MM.1S (cell line): ENCODE results near the gene C1QTNF6.

Experiments used
- DNase-seq: peaks from one replicate; pipeline ENCODE4 v3.0.0-alpha.2; 2015
- H2AFZ ChIP-seq: fragments of 300-600 bp; sonication (generic); 2 replicates; pipeline ENCODE4 v1.6.0; 2016; ENCODE audit warnings: antibody characterized with exemption, low read length
- H3F3A ChIP-seq: fragments of 300-600 bp; sonication (generic); 2 replicates; pipeline ENCODE4 v1.6.1; 2016; ENCODE audit warnings: mild to moderate bottlenecking, antibody characterized with exemption, low read length, moderate library complexity, mixed read lengths; ENCODE audit not compliant: insufficient read depth
- H3K27ac ChIP-seq: fragments of 300-600 bp; sonication (generic); 2 replicates; pipeline ENCODE4 v1.5.1; 2016; ENCODE audit warnings: mild to moderate bottlenecking, low read length
- H3K27me3 ChIP-seq: fragments of 300-600 bp; sonication (generic); replicated peaks from 2 replicates; pipeline ENCODE4 v1.6.0; 2016; ENCODE audit warnings: low read length; ENCODE audit not compliant: insufficient read depth
- H3K36me3 ChIP-seq: fragments of 300-600 bp; sonication (generic); replicated peaks from 2 replicates; pipeline ENCODE4 v1.6.1; 2016; ENCODE audit warnings: mild to moderate bottlenecking, low read length, mixed read lengths; ENCODE audit not compliant: insufficient read depth
- H3K4me1 ChIP-seq: fragments of 300-600 bp; sonication (generic); 2 replicates; pipeline ENCODE4 v1.6.1; 2016; ENCODE audit warnings: low read length, mixed read lengths
- H3K4me2 ChIP-seq: fragments of 300-600 bp; sonication (generic); 2 replicates; pipeline ENCODE4 v1.6.0; 2016; ENCODE audit warnings: low read depth, low read length
- H3K4me3 ChIP-seq: fragments of 300-600 bp; sonication (generic); 2 replicates; pipeline ENCODE4 v1.5.1; 2016; ENCODE audit warnings: low read length, mixed read lengths
- H3K79me2 ChIP-seq: fragments of 300-600 bp; sonication (generic); 2 replicates; pipeline ENCODE4 v1.6.1; 2016; ENCODE audit warnings: mixed run types, low read length, mixed read lengths
- H3K9ac ChIP-seq: fragments of 300-600 bp; sonication (generic); 2 replicates; pipeline ENCODE4 v1.6.1; 2016; ENCODE audit warnings: low read length, mixed read lengths
- H3K9me2 ChIP-seq: fragments of 300-600 bp; sonication (generic); replicated peaks from 2 replicates; pipeline ENCODE4 v1.6.1; 2016; ENCODE audit warnings: mild to moderate bottlenecking, low read length, mixed read lengths; ENCODE audit not compliant: insufficient read depth
- H3K9me3 ChIP-seq: fragments of 300-600 bp; sonication (generic); replicated peaks from 2 replicates; pipeline ENCODE4 v1.6.1; 2016; ENCODE audit warnings: mild to moderate bottlenecking, low read length, mixed read lengths; ENCODE audit not compliant: insufficient read depth
- H4K20me1 ChIP-seq: fragments of 300-600 bp; sonication (generic); 2 replicates; pipeline ENCODE4 v1.6.1; 2016; ENCODE audit warnings: mild to moderate bottlenecking, low read length, moderate library complexity, mixed read lengths; ENCODE audit not compliant: insufficient read depth
- CTCF ChIP-seq: fragments of 300-600 bp; sonication (generic); IDR thresholded peaks from 2 replicates; pipeline ENCODE4 v1.5.1; 2016; ENCODE audit warnings: antibody characterized with exemption, low read length, mixed read lengths
- EZH2 ChIP-seq: fragments of 300-600 bp; sonication (generic); optimal IDR thresholded peaks from 2 replicates; pipeline ENCODE3; 2017; ENCODE audit warnings: low read depth, mild to moderate bottlenecking, antibody characterized with exemption, low read length, mixed read lengths
- EZH2phosphoT487 ChIP-seq: fragments of 300-600 bp; sonication (generic); IDR thresholded peaks from 2 replicates; pipeline ENCODE4 v1.6.1; 2018; ENCODE audit warnings: antibody characterized with exemption, low read length

Gene C1QTNF6

DNA sequence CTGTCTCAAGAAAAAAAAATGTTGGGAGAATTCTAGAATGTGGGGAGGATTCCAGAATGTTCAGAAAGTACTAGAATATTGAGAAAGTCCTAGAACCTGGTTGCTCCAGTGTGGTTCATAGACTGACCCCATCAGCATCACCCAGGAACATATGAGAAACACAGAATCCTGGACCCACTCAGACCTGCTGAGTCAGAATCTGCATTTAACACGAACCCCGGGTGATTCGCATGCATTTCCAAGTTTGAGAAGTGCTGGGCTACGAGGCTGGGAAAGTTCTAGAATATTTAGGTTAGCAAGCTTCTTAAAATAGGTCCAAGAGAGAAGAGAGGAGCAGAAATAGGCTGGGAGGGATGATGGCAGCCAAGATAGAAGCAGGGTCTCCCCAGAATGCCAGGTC is 6.4 kb downstream of the C1QTNF6 start:
- Histone ChIP-seq H3F3A (0 out of 2 replicates have a peak, but pooled peaks cover 2% of the 10 kb centered on the region), H2AFZ (no peak overlapping the region), H3K9ac (no peak overlapping the region), H3K27ac (no peak overlapping the region), H3K4me2 (no peak overlapping the region), H3K4me3 (no peak overlapping the region), H3K4me1 (peaks cover 3% of the 10 kb centered on the region; the same call in 1 of the 2 replicates), H3K27me3 (peaks cover 24% of the 10 kb centered on the region), H3K79me2 (no peaks in the 10 kb centered on the region), H3K9me2 (no peaks in the 10 kb centered on the region), H4K20me1 (no peaks in the 10 kb centered on the region), H3K9me3 (no peaks in the 10 kb centered on the region), H3K36me3 (no peaks in the 10 kb centered on the region)
- no peak for TF ChIP-seq CTCF
- TF ChIP-seq EZH2, result no peak
- no peak for TF ChIP-seq EZH2phosphoT487
- no peak for DNase-seq

- no peak overlapping the region for H3K4me2 ChIP-seq
These were observed 7.4 kb downstream of the C1QTNF6 start for GRCh38 chr22:37180531-37181231.

DNA sequence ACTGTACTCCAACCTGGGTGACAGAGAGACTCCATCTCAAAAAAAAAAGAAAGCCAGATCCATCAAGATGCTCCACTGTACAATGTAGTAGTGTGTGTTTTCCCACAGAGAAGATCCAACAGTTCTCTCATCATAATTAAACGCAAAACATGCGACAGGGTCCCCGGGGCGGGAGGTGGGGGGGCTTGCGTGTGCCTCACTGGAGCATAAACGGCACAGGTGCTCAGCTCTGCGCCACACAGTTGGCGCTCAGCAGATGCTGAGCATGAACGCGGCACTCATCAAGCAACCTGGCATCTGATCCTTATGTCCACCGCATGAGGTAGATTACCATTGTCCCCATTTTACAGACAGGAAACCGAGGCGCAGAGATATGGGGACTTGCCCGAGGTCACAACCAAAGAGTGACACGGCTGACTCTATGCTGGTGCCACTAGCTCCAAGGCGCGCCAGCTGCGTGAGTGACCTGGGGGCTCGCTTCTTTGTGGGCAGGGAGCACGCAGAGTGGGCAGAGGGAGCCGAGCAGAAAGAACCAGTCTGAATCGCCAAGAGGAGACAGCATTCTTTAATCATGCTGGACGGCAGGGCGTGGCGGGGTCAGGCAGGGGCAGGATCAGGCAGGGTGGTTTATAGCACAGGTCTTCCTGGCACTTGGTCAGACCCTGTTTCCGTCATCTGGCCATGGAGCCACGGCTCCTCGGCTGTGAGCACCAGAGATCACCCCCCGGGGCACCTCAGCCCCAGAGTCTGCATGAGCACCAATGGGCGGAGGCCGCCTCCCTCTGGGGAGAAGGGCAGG is 8.2 kb downstream of the C1QTNF6 start:
- TF ChIP-seq EZH2phosphoT487 (no peak), CTCF (no peak), EZH2 (no peak)
- H3K9me2 ChIP-seq, result no peaks in the 10 kb centered on the region
- H4K20me1 ChIP-seq, result no peaks in the 10 kb centered on the region
- no peaks in the 10 kb centered on the region for H3K79me2 ChIP-seq
- H3K4me1 ChIP-seq, result no peaks in the 10 kb centered on the region
- H3K9ac ChIP-seq, result no peak overlapping the region
- H3F3A ChIP-seq, result no peaks in the 10 kb centered on the region
- DNase-seq, result no peak
- H2AFZ ChIP-seq, result no peak overlapping the region
- peaks cover 42% of the 10 kb centered on the region for H3K27me3 ChIP-seq
- H3K4me2 ChIP-seq, result no peak overlapping the region
- no peaks in the 10 kb centered on the region for H3K36me3 ChIP-seq
- no peak overlapping the region for H3K27ac ChIP-seq
- no peaks in the 10 kb centered on the region for H3K9me3 ChIP-seq
- H3K4me3 ChIP-seq, result no peak overlapping the region

More at GRCh38 chr22:37180531-37181231, 7.4 kb downstream of the C1QTNF6 start:
- Histone ChIP-seq H3K36me3 (no peaks in the 10 kb centered on the region), H3K27ac (no peak overlapping the region), H3K4me3 (no peak overlapping the region), H4K20me1 (no peaks in the 10 kb centered on the region), H2AFZ (no peak overlapping the region), H3F3A (no peaks in the 10 kb centered on the region), H3K9me2 (no peaks in the 10 kb centered on the region), H3K4me1 (no peaks in the 10 kb centered on the region), H3K79me2 (no peaks in the 10 kb centered on the region), H3K9ac (no peak overlapping the region), H3K9me3 (no peaks in the 10 kb centered on the region), H3K27me3 (peaks cover 34% of the 10 kb centered on the region)
- no peak for DNase-seq
- TF ChIP-seq CTCF (no peak), EZH2 (no peak), EZH2phosphoT487 (no peak)
